ENCODE measurements around the gene PGRMC2. TPM values are rescaled to one million over a fixed set of nuclear protein-coding genes. Genes with fewer than 3 reads are reported as not detected.

Gene PGRMC2
- polyA plus RNA-seq, 3 donors: 121 to 137 (median 129) TPM

DNA sequence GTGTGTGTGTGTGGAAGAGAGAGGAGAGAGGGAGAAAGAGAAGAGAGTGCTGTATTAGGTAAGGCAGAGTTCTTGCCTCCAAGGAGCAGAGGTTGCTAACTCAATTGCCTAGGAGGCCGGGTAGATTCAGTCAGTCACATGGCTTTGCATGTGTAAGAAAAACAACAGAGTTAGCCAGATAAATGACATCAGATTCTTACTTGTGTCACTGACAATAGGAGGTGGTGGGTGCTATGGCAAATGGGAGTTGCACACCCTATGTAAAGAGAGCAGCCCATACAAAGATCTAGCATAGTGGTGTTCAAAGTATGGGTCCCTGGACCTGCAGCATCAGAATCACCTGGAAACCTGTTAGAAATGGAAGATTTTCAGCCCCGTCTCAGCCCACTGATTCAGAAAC is 14.4 kb upstream of the PGRMC2 start:
- no peak for DNase-seq (ENCODE audit: low read depth in 3 of 3, low spot score in 2 of 3)

GRCh38 chr4:128299848-128300247 is 12.2 kb upstream of the PGRMC2 start:
- DNase-seq (ENCODE audit: low read depth in 3 of 3, low spot score in 2 of 3): no peak

DNA sequence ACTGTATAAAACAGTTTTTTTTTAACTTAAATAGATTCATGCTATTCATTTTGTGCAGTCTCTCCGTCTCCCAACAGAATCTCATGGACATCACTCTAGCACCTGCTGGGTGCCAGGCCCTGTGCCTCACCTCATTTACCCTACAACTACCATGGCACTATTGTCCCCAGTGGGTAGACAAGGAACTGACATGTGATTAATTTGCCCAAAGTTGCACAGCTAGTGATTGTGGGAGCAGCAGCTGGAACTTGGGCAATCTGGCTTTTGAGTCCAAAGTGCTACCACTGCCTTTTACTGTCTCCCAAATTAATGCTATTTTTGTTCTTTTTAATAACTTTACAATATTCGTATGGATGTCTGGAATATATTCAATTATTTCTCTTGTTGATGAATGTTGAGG is 11.2 kb upstream of the PGRMC2 start:
- no peak for DNase-seq (ENCODE audit: low read depth in 3 of 3, low spot score in 2 of 3)

- no peak for DNase-seq (ENCODE audit: low read depth in 3 of 3, low spot score in 2 of 3)
Observed at GRCh38 chr4:128298146-128298758, 10.6 kb upstream of the PGRMC2 start.

DNA sequence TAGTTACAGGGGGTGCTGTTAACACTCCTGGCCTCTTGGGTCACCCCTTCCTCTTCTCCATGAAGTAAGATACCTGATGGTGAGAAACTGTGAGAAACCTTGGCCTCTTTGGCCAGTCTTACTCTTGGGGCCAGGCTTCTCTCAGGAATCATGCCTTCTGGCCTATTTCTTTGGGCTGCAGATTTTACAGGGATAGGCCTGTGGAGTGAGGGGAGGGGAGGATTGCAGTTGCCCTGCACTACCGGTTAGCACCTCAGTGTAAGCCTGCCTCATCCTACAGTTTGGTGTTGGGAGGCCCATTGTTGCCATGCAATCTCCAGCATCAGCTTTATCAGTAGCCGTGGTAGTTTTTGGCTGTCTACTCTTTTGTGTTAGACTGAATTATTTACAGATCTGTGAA is 7.6 kb upstream of the PGRMC2 start:
- DNase-seq (ENCODE audit: low read depth in 3 of 3, low spot score in 2 of 3): no peak

- no peak for DNase-seq (ENCODE audit: low read depth in 3 of 3, low spot score in 2 of 3)
Observed at GRCh38 chr4:128294464-128294863, 6.9 kb upstream of the PGRMC2 start.

DNA sequence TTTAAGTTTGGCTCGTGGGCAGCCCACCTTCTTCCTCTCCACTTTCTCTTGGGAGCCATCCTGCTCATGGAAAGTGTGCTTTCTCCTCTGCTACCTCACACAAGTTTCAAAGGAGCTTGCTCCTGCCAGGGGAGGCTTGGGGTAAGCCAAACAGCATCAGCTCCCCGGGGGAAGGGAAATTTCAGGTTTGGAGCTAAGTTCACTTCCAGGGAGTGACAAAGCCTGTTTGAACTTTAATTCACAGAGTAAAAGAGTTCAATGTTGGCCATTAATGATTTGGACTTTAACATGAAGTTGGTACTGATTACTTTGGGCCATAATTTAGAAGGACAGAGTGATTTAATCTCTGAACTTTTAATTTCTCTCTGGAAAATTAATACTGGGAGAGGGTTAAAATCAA is 4.7 kb upstream of the PGRMC2 start:
- no peak for DNase-seq (ENCODE audit: low read depth in 3 of 3, low spot score in 2 of 3)

DNA sequence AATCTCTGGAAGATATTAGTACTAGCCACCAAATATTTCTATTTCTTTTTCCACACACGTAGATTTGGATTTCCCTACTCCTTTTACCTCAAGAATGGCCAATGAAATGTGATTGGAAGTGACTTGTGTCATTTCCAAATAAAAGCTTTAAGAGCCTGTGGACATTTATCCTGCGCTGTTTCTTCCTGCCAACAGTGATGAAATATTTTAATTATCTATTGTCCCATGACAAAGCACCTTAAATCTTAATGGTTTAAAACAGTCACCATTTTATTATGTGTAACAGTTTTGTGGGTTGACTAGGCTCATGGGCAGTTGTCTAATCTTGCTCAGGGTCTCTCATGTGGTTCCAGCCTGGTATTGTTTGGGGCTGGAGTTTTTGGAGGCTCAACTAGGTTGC is 3.5 kb upstream of the PGRMC2 start:
- no peak for DNase-seq (ENCODE audit: low read depth in 3 of 3, low spot score in 2 of 3)

GRCh38 chr4:128290526-128290925 is 2.9 kb upstream of the PGRMC2 start:
- no peak for DNase-seq (ENCODE audit: low read depth in 3 of 3, low spot score in 2 of 3)

DNA sequence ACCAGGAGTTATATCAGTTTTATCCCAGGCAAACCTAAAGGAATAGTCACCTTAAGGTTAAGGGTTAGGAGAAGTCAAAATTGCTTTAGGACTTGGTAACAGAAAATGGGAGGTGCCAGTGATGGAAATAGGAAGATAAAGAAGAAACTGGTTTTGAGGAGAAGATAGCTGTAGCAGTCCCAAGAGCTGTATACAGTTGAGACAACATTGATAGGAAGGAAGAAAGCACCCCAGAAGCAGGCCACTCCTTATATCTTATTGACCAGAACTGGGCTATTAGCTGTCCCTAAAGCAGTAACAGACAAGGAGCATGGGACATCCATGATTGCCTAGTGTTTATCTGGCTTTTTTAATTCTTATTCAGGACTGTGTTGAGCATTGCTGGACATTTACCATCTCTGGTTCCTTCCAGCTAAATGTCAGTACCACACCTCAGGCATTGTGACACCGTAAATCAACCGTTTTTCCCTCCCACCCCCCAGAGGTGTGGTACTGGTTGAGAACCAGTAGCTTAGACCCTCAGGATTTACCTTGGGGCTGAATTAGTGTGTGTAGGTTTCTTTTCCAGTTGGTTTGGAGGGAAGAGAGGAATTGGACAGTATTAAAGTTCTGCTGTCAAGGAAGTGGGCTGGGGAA is 2.0 kb upstream of the PGRMC2 start:
- no peak for DNase-seq (ENCODE audit: low read depth in 3 of 3, low spot score in 2 of 3)

DNA sequence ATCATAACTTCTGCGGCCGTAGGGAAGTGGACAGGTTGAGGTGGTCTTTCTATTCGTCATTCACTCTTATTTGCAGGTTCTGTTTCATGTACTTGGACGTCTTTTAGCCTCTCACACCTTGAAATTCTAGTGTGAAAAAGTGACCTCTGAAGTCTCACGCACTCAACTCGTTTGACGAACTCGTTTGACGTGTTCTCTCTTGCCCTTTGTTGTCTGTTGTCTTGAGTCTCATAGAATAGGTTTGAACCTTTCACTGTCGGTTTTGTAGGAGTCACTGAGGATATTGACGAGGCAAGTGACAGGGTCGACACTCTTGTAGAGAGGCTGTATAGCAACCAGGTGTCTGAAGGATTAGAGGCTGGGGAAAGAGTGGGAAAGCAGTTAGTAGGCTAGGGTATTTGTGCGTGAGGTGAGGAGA is 1.1 kb upstream of the PGRMC2 start:
- peak in 2 of 3 donors; percentile 17 to 47 for DNase-seq (ENCODE audit: low read depth in 3 of 3, low spot score in 2 of 3)

GRCh38 chr4:128287871-128288688 is 467 bp upstream of the PGRMC2 start:
- peak; percentile 95 to 98 (median 97) for DNase-seq (ENCODE audit: low read depth in 3 of 3, low spot score in 2 of 3)

- DNase-seq (ENCODE audit: low read depth in 3 of 3, low spot score in 2 of 3): peak in 2 of 3 donors; percentile 24 to 29
Observed at GRCh38 chr4:128286474-128287058, 1.0 kb downstream of the PGRMC2 start.

GRCh38 chr4:128285085-128285997 is 2.3 kb downstream of the PGRMC2 start:
- DNase-seq (ENCODE audit: low read depth in 3 of 3, low spot score in 2 of 3): no peak

GRCh38 chr4:128284317-128284716 is 3.3 kb downstream of the PGRMC2 start:
- DNase-seq (ENCODE audit: low read depth in 3 of 3, low spot score in 2 of 3): no peak

GRCh38 chr4:128283071-128283470 is 4.5 kb downstream of the PGRMC2 start:
- DNase-seq (ENCODE audit: low read depth in 3 of 3, low spot score in 2 of 3): no peak

DNA sequence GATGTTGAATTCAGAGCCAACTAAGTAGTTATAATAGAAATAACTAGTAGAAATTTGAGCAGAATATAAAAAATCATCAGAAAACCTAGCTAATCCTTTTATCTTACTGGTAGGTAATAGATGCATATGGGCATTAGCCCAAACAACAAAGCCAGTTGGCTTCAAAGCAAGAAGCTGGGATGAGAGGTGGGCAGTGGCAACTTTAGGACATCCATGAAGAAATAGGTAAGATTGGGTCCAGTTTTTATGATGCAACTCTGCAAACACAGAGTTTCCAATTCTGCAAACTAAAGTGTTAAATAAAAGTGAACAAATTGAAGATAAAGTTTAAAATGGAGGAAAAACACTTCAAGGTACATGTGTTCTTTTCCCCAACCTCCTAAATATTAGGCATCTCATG is 5.1 kb downstream of the PGRMC2 start:
- no peak for DNase-seq (ENCODE audit: low read depth in 3 of 3, low spot score in 2 of 3)

GRCh38 chr4:128281354-128281753 is 6.3 kb downstream of the PGRMC2 start:
- DNase-seq (ENCODE audit: low read depth in 3 of 3, low spot score in 2 of 3): no peak

- no peak for DNase-seq (ENCODE audit: low read depth in 3 of 3, low spot score in 2 of 3)
Observed at GRCh38 chr4:128279624-128280225, 7.9 kb downstream of the PGRMC2 start.

DNA sequence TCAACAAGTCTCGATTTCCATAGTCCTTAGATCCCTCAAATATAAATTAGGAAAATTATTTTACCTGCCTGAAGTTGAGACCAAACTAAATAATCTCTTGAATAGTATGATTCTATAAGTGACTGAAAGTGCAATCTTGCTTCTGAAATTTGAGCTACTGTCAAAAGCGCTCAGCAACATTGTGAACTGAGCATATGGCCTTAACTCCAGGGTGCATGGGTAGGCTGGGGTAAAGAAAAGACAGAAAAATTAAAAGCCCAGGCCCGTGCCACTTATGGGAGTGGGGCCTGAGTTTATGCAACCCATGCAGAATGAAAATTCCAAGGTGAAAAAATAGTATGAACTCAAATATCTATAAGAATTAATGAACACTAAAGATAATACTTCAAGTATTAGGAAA is 9.8 kb downstream of the PGRMC2 start:
- DNase-seq (ENCODE audit: low read depth in 3 of 3, low spot score in 2 of 3): no peak
